ENCODE results near the gene PILRB. TPM values are rescaled to one million over a fixed set of nuclear protein-coding genes. Genes with fewer than 3 reads are reported as not detected.
"Not testable (repeated sequence)": the region's sequence is repeated elsewhere in the genome, so short reads cannot be mapped to it uniquely, and the experiment has no call there.

Gene PILRB
- total RNA-seq, 1 experiment from 2014 or later = 18.6 TPM

GRCh38 chr7:100366411-100367250 lies 8.7 kb downstream of the PILRB start:
- Histone ChIP-seq H3K27me3 (ENCODE audit: control insufficient read depth, insufficient read depth, low read length) (no peaks in the 10 kb centered on the region), H3K4me3 (ENCODE audit: insufficient read depth, low read depth, low read length) (no peak overlapping the region), H3K36me3 (replicated peaks; ENCODE audit: control insufficient read depth, insufficient read depth, low read length) (peaks cover 1% of the 10 kb centered on the region)
- no peak for DNase-seq

GRCh38 chr7:100367251-100367620 lies 9.3 kb downstream of the PILRB start:
- DNase-seq = no peak
- no peaks in the 10 kb centered on the region; the same call in none of the 2 replicates for H3K36me3 ChIP-seq (replicated peaks; ENCODE audit: control insufficient read depth, insufficient read depth, low read length)
- H3K4me3 ChIP-seq (ENCODE audit: insufficient read depth, low read depth, low read length) = no peak overlapping the region
- H3K27me3 ChIP-seq (ENCODE audit: control insufficient read depth, insufficient read depth, low read length) = no peaks in the 10 kb centered on the region

- no peak for DNase-seq
- Histone ChIP-seq H3K36me3 (replicated peaks; ENCODE audit: control insufficient read depth, insufficient read depth, low read length) (no peaks in the 10 kb centered on the region; the same call in none of the 2 replicates), H3K4me3 (ENCODE audit: insufficient read depth, low read depth, low read length) (no peak overlapping the region), H3K27me3 (ENCODE audit: control insufficient read depth, insufficient read depth, low read length) (no peaks in the 10 kb centered on the region)
These were observed 10.0 kb downstream of the PILRB start for GRCh38 chr7:100367676-100368613.

GRCh38 chr7:100369105-100369504 lies 11.2 kb downstream of the PILRB start:
- no peak for DNase-seq
- Histone ChIP-seq H3K36me3 (replicated peaks; ENCODE audit: control insufficient read depth, insufficient read depth, low read length) (no peaks in the 10 kb centered on the region; the same call in 1 of the 2 replicates), H3K4me3 (ENCODE audit: insufficient read depth, low read depth, low read length) (no peak overlapping the region), H3K27me3 (ENCODE audit: control insufficient read depth, insufficient read depth, low read length) (no peaks in the 10 kb centered on the region)

- DNase-seq = peak; percentile 77
These were observed 12.4 kb downstream of the PILRB start for GRCh38 chr7:100370303-100370702.

GRCh38 chr7:100370746-100371145 lies 12.8 kb downstream of the PILRB start:
- no peaks in the 10 kb centered on the region for H3K27me3 ChIP-seq (ENCODE audit: control insufficient read depth, insufficient read depth, low read length)
- no peak for DNase-seq
- H3K4me3 ChIP-seq (ENCODE audit: insufficient read depth, low read depth, low read length) = no peak overlapping the region
- no peaks in the 10 kb centered on the region; the same call in 1 of the 2 replicates for H3K36me3 ChIP-seq (replicated peaks; ENCODE audit: control insufficient read depth, insufficient read depth, low read length)

More at GRCh38 chr7:100370303-100370702, 12.4 kb downstream of the PILRB start:
- no peaks in the 10 kb centered on the region; the same call in 1 of the 2 replicates for H3K36me3 ChIP-seq (replicated peaks; ENCODE audit: control insufficient read depth, insufficient read depth, low read length)
- H3K27me3 ChIP-seq (ENCODE audit: control insufficient read depth, insufficient read depth, low read length) = no peaks in the 10 kb centered on the region
- H3K4me3 ChIP-seq (ENCODE audit: insufficient read depth, low read depth, low read length) = no peak overlapping the region

- no peaks in the 10 kb centered on the region; the same call in 1 of the 2 replicates for H3K36me3 ChIP-seq (replicated peaks; ENCODE audit: control insufficient read depth, insufficient read depth, low read length)
- no peak overlapping the region for H3K4me3 ChIP-seq (ENCODE audit: insufficient read depth, low read depth, low read length)
- DNase-seq = no peak
- H3K27me3 ChIP-seq (ENCODE audit: control insufficient read depth, insufficient read depth, low read length) = no peaks in the 10 kb centered on the region
These were observed 13.7 kb downstream of the PILRB start for GRCh38 chr7:100371561-100372171.

GRCh38 chr7:100372256-100372655 lies 14.3 kb downstream of the PILRB start:
- no peaks in the 10 kb centered on the region; the same call in 1 of the 2 replicates for H3K36me3 ChIP-seq (replicated peaks; ENCODE audit: control insufficient read depth, insufficient read depth, low read length)
- no peaks in the 10 kb centered on the region for H3K27me3 ChIP-seq (ENCODE audit: control insufficient read depth, insufficient read depth, low read length)
- DNase-seq = no peak
- no peak overlapping the region for H3K4me3 ChIP-seq (ENCODE audit: insufficient read depth, low read depth, low read length)

- Histone ChIP-seq H3K4me3 (ENCODE audit: insufficient read depth, low read depth, low read length) (no peak overlapping the region), H3K36me3 (replicated peaks; ENCODE audit: control insufficient read depth, insufficient read depth, low read length) (no peaks in the 10 kb centered on the region), H3K27me3 (ENCODE audit: control insufficient read depth, insufficient read depth, low read length) (no peaks in the 10 kb centered on the region)
- DNase-seq = no peak
These were observed 14.8 kb downstream of the PILRB start for GRCh38 chr7:100372694-100373093.

GRCh38 chr7:100373261-100373831 lies 15.4 kb downstream of the PILRB start, which contains the start of gene PILRA:
TSS of gene PILRA (plus strand) at chr7:100373487. CDS start at chr7:100373657, 170 bp downstream.
- no peaks in the 10 kb centered on the region for H3K36me3 ChIP-seq (replicated peaks; ENCODE audit: control insufficient read depth, insufficient read depth, low read length)
- DNase-seq = no peak
- no peak within 1 kb of the TSS for H3K4me3 ChIP-seq (ENCODE audit: insufficient read depth, low read depth, low read length)
- no peaks in the 10 kb centered on the region for H3K27me3 ChIP-seq (ENCODE audit: control insufficient read depth, insufficient read depth, low read length)

- not testable (repeated sequence) for H3K27me3 ChIP-seq (ENCODE audit: control insufficient read depth, insufficient read depth, low read length); H3K36me3 ChIP-seq (replicated peaks; ENCODE audit: control insufficient read depth, insufficient read depth, low read length); DNase-seq; H3K4me3 ChIP-seq (ENCODE audit: insufficient read depth, low read depth, low read length)
These were observed 16.1 kb downstream of the PILRB start for GRCh38 chr7:100373870-100374598.

GRCh38 chr7:100374601-100375000 lies 16.7 kb downstream of the PILRB start:
- Histone ChIP-seq H3K36me3 (replicated peaks; ENCODE audit: control insufficient read depth, insufficient read depth, low read length) (no peaks in the 10 kb centered on the region), H3K4me3 (ENCODE audit: insufficient read depth, low read depth, low read length) (no peak overlapping the region), H3K27me3 (ENCODE audit: control insufficient read depth, insufficient read depth, low read length) (no peaks in the 10 kb centered on the region)
- DNase-seq = no peak

- no peak for DNase-seq
- no peak overlapping the region for H3K4me3 ChIP-seq (ENCODE audit: insufficient read depth, low read depth, low read length)
- no peaks in the 10 kb centered on the region for H3K27me3 ChIP-seq (ENCODE audit: control insufficient read depth, insufficient read depth, low read length)
- no peaks in the 10 kb centered on the region for H3K36me3 ChIP-seq (replicated peaks; ENCODE audit: control insufficient read depth, insufficient read depth, low read length)
These were observed 18.1 kb downstream of the PILRB start for GRCh38 chr7:100376066-100376465.
